ENCODE results near the gene DDX10.

DNA sequence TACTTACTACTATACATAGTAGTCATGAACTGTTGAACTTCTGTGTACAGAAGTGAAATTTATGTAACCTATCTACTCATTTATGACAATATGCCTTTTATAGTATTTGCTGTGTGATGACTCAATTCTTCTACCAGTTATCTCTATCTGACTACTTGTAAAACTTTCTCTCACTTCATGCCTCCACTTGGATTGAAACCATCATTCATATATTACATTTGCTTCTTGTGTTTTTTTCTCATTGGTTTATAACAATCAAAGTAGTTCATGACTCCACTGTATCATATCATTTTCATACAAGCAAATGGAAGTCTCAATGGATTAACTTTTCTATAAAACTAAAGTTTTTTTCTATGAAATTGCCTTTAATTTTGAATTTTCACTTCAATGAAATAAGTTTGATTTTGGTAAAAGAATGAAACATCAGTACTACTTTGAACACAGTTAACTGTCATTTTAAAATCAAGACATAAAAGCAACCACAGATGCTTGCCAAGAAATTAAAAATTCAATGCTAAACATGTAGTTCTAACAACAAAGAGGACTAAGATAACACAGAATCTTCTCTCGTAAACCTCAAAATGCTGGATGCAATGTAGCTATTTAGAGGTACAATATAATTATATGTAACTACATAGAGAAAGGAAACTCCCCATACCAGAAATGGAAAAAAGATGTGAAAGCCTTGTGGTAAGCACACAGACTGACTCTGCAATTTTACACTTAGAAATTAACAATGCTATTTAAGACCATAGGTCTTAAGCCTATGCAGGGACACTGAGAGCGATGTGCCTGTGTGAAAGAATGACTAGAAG is 43.7 kb upstream of the DDX10 start:
- TF ChIP-seq RAD21 (IDR thresholded peaks at IDR 0.05; ENCODE audit: low read depth) (no peak), FOXM1 (IDR thresholded peaks at IDR 0.05; ENCODE audit: borderline replicate concordance, low read depth) (no peak), TEAD4 (IDR thresholded peaks at IDR 0.05) (no peak), EP300 (IDR thresholded peaks at IDR 0.05; ENCODE audit: borderline replicate concordance) (no peak), CEBPB (IDR thresholded peaks at IDR 0.05) (no peak), CREB1 (IDR thresholded peaks at IDR 0.05; ENCODE audit: low read depth) (no peak), EGR1 (IDR thresholded peaks at IDR 0.05) (no peak), NFIC (IDR thresholded peaks at IDR 0.05) (no peak), YY1 (IDR thresholded peaks at IDR 0.05; ENCODE audit: low read depth) (no peak), TAF1 (IDR thresholded peaks at IDR 0.05; ENCODE audit: low read depth) (no peak)
- TF ChIP-seq, protein P1, sequence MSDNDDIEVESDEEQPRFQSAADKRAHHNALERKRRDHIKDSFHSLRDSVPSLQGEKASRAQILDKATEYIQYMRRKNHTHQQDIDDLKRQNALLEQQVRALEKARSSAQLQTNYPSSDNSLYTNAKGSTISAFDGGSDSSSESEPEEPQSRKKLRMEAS (IDR thresholded peaks at IDR 0.05) = no peak
- TF ChIP-seq, protein P2, sequence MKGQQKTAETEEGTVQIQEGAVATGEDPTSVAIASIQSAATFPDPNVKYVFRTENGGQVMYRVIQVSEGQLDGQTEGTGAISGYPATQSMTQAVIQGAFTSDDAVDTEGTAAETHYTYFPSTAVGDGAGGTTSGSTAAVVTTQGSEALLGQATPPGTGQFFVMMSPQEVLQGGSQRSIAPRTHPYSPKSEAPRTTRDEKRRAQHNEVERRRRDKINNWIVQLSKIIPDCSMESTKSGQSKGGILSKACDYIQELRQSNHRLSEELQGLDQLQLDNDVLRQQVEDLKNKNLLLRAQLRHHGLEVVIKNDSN (IDR thresholded peaks at IDR 0.05) = no peak
- TF ChIP-seq, protein P3, sequence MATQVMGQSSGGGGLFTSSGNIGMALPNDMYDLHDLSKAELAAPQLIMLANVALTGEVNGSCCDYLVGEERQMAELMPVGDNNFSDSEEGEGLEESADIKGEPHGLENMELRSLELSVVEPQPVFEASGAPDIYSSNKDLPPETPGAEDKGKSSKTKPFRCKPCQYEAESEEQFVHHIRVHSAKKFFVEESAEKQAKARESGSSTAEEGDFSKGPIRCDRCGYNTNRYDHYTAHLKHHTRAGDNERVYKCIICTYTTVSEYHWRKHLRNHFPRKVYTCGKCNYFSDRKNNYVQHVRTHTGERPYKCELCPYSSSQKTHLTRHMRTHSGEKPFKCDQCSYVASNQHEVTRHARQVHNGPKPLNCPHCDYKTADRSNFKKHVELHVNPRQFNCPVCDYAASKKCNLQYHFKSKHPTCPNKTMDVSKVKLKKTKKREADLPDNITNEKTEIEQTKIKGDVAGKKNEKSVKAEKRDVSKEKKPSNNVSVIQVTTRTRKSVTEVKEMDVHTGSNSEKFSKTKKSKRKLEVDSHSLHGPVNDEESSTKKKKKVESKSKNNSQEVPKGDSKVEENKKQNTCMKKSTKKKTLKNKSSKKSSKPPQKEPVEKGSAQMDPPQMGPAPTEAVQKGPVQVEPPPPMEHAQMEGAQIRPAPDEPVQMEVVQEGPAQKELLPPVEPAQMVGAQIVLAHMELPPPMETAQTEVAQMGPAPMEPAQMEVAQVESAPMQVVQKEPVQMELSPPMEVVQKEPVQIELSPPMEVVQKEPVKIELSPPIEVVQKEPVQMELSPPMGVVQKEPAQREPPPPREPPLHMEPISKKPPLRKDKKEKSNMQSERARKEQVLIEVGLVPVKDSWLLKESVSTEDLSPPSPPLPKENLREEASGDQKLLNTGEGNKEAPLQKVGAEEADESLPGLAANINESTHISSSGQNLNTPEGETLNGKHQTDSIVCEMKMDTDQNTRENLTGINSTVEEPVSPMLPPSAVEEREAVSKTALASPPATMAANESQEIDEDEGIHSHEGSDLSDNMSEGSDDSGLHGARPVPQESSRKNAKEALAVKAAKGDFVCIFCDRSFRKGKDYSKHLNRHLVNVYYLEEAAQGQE (IDR thresholded peaks at IDR 0.05; ENCODE audit: low read depth) = no peak
